T47D (cell line): ENCODE results near the gene FADS6.

ENCODE experiments used
- DNase-seq, 2 experiments: peaks; one replicate each; pipeline versions ENCODE4 v3.0.0 to v3.0.0-alpha.2; 2011 to 2012; ENCODE audit warnings: low read depth in 1 of 2, low spot score in 1 of 2
- JUND ChIP-seq: IDR thresholded peaks from 2 replicates; pipeline ENCODE4 v1.6.1; 2012; ENCODE audit warnings: low read depth
- in situ Hi-C: cut with HindIII; loops from 2 replicates; pipeline ENCODE4 v1.10.0; 2016; ENCODE audit warnings: low sequenced_read_pairs, low pct_unique_long_range_greater_than_20kb

The FADS6 gene

GRCh38 chr17:74892013-74892841, 1.2 kb downstream of the FADS6 start:
- no peak for DNase-seq
- no peak for TF ChIP-seq JUND
- in situ Hi-C loops = no loop called here

DNA sequence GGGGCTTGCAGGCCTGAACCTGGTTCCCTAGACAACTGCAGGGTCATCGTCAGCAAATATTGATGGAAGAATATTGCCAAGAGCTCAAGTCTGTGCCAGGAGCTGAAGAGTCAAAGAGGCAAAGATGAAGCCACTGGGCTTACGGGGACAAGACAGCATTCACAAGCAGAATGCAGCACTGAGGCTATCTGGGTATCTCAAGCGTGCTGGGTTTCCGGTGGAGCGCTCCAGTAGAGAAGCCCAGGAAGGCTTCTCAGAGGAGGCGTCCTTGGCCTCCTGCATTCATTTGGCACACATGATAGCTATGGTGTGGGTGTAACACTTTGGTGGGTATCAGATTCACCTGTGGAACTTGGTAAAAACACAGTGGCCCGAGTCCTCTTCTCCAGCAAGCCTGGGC, 2.9 kb downstream of the FADS6 start:
- TF ChIP-seq JUND = no peak
- no peak for DNase-seq
- in situ Hi-C loops = no loop called here

DNA sequence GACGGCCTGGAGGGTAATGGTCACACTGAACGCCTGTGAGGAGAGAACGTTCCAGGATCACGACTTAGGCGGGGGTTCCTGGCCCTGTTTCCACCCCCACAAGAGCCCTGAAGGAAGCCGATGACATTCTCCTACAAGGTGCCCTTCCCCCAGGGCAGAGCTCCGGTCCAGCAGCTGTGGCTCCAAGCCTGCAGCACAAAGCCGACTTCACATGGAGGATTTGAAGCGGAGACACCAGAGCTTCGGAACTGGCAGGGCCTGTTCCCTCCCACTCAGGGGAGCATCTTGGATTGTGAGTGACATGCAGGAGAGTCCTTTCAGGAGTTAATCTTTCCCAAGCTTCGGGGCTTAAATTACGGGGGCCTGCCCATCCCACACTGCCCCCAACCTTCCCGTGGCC, 5.0 kb downstream of the FADS6 start:
- in situ Hi-C loops = no loop called here
- no peak for DNase-seq
- no peak for TF ChIP-seq JUND

- in situ Hi-C loops = no loop called here
- DNase-seq = no peak
- no peak for TF ChIP-seq JUND
Observed at GRCh38 chr17:74883241-74883745, 10.1 kb downstream of the FADS6 start.

- TF ChIP-seq JUND = no peak
- no peak for DNase-seq
Observed at GRCh38 chr17:74882517-74883240, 10.8 kb downstream of the FADS6 start.

GRCh38 chr17:74881073-74881472, 12.4 kb downstream of the FADS6 start:
- TF ChIP-seq JUND = no peak
- in situ Hi-C loops = no loop called here
- no peak for DNase-seq

More at GRCh38 chr17:74882517-74883240, 10.8 kb downstream of the FADS6 start:
- in situ Hi-C loops = no loop called here

DNA sequence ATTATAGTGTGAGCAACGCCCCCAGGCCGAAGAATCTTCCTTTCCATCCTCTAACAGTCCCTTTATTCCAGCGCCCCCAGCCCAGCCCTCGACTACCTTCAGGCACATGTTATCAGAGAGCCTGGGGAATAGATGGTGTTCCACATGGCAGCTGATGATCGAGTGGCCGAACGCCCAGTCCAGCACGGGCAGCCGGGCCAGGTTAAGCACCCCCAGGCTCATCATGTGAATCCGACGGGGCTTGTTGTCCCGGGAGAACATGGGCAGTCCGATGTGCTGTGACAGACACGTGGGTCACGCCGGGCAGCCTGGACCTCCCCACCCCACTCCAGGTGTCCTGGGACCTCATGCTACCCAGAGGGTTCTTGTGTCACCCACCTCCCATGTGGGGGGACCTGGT, 14.1 kb downstream of the FADS6 start:
- in situ Hi-C loops = no loop called here
- TF ChIP-seq JUND = no peak
- no peak for DNase-seq

GRCh38 chr17:74878658-74879057, 14.8 kb downstream of the FADS6 start:
- DNase-seq = no peak
- no peak for TF ChIP-seq JUND
- in situ Hi-C loops = no loop called here

GRCh38 chr17:74877592-74878548, 15.6 kb downstream of the FADS6 start:
- no peak for TF ChIP-seq JUND
- no peak for DNase-seq
- in situ Hi-C loops = no loop called here

DNA sequence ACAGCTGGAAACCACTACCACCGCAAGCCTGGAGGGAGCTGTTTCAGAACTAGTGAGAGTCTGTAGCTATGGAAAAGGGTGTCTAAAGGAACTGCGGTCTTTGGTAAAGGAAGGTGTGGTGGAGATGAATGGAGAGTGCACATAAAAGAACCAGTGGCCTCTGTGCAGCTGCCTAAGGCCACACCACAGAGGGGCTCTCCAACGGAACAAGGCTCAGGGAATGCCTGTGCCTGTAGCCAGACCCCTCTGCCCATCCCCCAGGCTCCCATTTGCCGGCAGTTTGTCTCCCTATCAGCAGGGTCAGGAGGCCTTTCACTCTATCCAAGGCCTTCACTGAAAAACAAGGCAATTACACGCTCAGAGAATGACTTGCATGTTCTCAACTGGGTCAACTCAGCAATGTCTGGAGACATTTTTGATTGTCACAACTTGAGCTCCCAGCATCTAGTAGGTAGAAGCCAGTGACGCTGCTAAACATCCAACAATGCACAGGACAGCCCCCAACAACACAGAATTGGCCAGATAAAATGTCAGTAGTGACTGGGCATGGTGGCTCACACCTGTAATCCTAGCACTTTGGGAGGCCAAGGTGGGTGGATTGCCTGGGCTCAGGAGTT, 17.3 kb downstream of the FADS6 start:
- in situ Hi-C loops = no loop called here
- no peak for DNase-seq
- no peak for TF ChIP-seq JUND

DNA sequence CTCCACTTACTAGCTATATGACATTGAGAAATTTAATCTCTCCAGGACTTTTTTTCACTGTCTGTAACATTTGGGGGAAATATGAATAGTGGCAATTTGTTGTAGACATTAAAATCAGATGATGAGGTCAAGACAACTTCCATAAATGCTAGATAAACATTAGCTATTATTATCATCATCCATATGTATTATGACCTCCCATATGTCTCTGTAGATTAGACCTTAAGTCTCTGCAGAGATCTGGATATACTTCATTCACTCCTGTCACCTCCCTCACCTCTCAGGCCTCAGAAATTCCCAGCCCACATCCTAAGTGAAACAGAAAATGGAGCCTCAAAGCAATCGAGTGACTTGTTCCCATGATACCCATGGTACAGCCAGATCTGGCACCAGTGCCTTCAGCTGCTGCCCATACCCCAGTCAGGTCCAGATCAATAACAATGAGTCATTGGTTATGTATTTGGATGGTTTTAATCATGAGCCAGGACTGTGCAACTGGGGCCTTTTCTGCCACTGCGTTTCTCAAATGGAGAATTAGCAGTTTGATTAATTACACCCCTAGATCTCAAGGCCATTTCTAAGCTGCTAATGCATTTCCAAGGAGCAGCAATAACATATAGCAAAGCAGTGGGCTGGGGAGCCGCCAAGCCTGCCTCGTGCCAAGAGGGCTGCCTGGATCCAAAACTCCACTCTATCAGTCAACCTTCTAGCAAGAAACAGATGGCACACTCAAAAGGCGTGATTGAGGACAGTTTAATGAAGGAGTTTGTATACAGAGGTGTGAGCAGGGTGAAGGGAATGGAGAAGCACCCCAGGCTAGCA, 18.1 kb downstream of the FADS6 start:
- in situ Hi-C loops = no loop called here
- no peak for TF ChIP-seq JUND
- no peak for DNase-seq
